HG03108 (cell line): Measurements from ENCODE around the gene RANBP10.
"Not testable (repeated sequence)": the region's sequence is repeated elsewhere in the genome, so short reads cannot be mapped to it uniquely, and the experiment has no call there.

Source experiments
- ATAC-seq: cut with Tn5 transposase; IDR thresholded peaks from one replicate; pipeline ENCODE4 v1.9.1; 2021; ENCODE audit warnings: moderate library complexity; ENCODE audit not compliant: unreplicated experiment

RANBP10 gene

GRCh38 chr16:67780847-67781564, 25.4 kb downstream of the RANBP10 start:
- no peak for ATAC-seq

GRCh38 chr16:67779256-67780014, 26.9 kb downstream of the RANBP10 start:
- no peak for ATAC-seq

GRCh38 chr16:67775273-67775672, 31.1 kb downstream of the RANBP10 start:
- no peak for ATAC-seq

- ATAC-seq: no peak
Observed at GRCh38 chr16:67774457-67774853, 31.9 kb downstream of the RANBP10 start.

- ATAC-seq: no peak
Observed at GRCh38 chr16:67773569-67774456, 32.5 kb downstream of the RANBP10 start.

- ATAC-seq: no peak
Observed at GRCh38 chr16:67773099-67773498, 33.3 kb downstream of the RANBP10 start.

- ATAC-seq: no peak
Observed at GRCh38 chr16:67770346-67770991, 35.9 kb downstream of the RANBP10 start.

- ATAC-seq: no peak
Observed at GRCh38 chr16:67767953-67768352, 38.4 kb downstream of the RANBP10 start.

- ATAC-seq: no peak
Observed at GRCh38 chr16:67766291-67766690, 40.1 kb downstream of the RANBP10 start.

GRCh38 chr16:67764158-67764667, 42.1 kb downstream of the RANBP10 start:
- no peak for ATAC-seq

- ATAC-seq: no peak
Observed at GRCh38 chr16:67763066-67763465, 43.3 kb downstream of the RANBP10 start.

- no peak for ATAC-seq
Observed at GRCh38 chr16:67762385-67762784, 44.0 kb downstream of the RANBP10 start.

GRCh38 chr16:67761924-67762323, 44.4 kb downstream of the RANBP10 start:
- no peak for ATAC-seq

GRCh38 chr16:67760956-67761230, 45.5 kb downstream of the RANBP10 start:
- no peak for ATAC-seq

- no peak for ATAC-seq
Observed at GRCh38 chr16:67760206-67760955, 46.0 kb downstream of the RANBP10 start.

- no peak for ATAC-seq
Observed at GRCh38 chr16:67758966-67759365, 47.4 kb downstream of the RANBP10 start.

GRCh38 chr16:67758006-67758405, 48.4 kb downstream of the RANBP10 start:
- ATAC-seq: no peak

- no peak for ATAC-seq
Observed at GRCh38 chr16:67752641-67753040, 53.7 kb downstream of the RANBP10 start.

GRCh38 chr16:67751331-67751730, 55.0 kb downstream of the RANBP10 start:
- ATAC-seq: not testable (repeated sequence)

GRCh38 chr16:67750466-67750865, 55.9 kb downstream of the RANBP10 start:
- ATAC-seq: peak; percentile 55
